Activated naive CD4-positive, alpha-beta T cell treated with anti-CD3 and anti-CD28 coated beads, Interleukin-2, amount 10 ng/mL, durations not matched to agents 7 days and 5 days (primary cell): Measurements from ENCODE around the gene C5.
"Not testable (repeated sequence)": the region's sequence is repeated elsewhere in the genome, so short reads cannot be mapped to it uniquely, and the experiment has no call there.

ENCODE experiments used
- CTCF ChIA-PET: fragments of 350-600 bp; sonication (Branson Sonifier 250); formaldehyde crosslinking; loops from one replicate; lab custom pipeline; 2021; ENCODE audit warnings: antibody characterized with exemption; lab: Charles Lee
- DNase-seq: peaks from one replicate; pipeline ENCODE4 v3.0.0-alpha.2; 2020
- H3K27ac Mint-ChIP-seq: one replicate; pipeline ENCODE4 v1.8.0; 2021; ENCODE audit warnings: mild to moderate bottlenecking, moderate library complexity, mixed read lengths
- H3K27me3 Mint-ChIP-seq: one replicate; pipeline ENCODE4 v1.8.0; 2021; ENCODE audit warnings: mild to moderate bottlenecking, mixed read lengths
- H3K36me3 Mint-ChIP-seq: one replicate; pipeline ENCODE4 v1.8.0; 2021; ENCODE audit warnings: mixed read lengths
- H3K4me1 Mint-ChIP-seq: one replicate; pipeline ENCODE4 v1.8.0; 2021; ENCODE audit warnings: mixed read lengths
- H3K4me3 Mint-ChIP-seq: one replicate; pipeline ENCODE4 v1.8.0; 2021; ENCODE audit warnings: mild to moderate bottlenecking, moderate library complexity, mixed read lengths
- H3K9me3 Mint-ChIP-seq: one replicate; pipeline ENCODE4 v1.8.0; 2021; ENCODE audit warnings: mixed read lengths

The C5 gene

GRCh38 chr9:120983259-120983837 is 66.7 kb downstream of the C5 start:
- CTCF ChIA-PET, result interaction anchor here (1.0 to 3.1 kb wide), 2 partner anchors 76 to 227 kb away, joined by 5 to 17 read pairs; no protein-coding TSS in a partner anchor
- Mint-ChIP-seq H3K4me3 (no peak overlapping the region), H3K4me1 (no peaks in the 10 kb centered on the region), H3K36me3 (no peaks in the 10 kb centered on the region), H3K9me3 (no peaks in the 10 kb centered on the region), H3K27me3 (peaks cover 13% of the 10 kb centered on the region), H3K27ac (no peak overlapping the region)
- no peak for DNase-seq

- H3K4me1 Mint-ChIP-seq, result no peaks in the 10 kb centered on the region
- CTCF ChIA-PET, result interaction anchor here (2.1 to 3.1 kb wide), 2 partner anchors 77 to 139 kb away, joined by 7 to 42 read pairs; no protein-coding TSS in a partner anchor
- no peak for DNase-seq
- no peak overlapping the region for H3K4me3 Mint-ChIP-seq
- H3K9me3 Mint-ChIP-seq, result no peaks in the 10 kb centered on the region
- H3K36me3 Mint-ChIP-seq, result no peaks in the 10 kb centered on the region
- H3K27ac Mint-ChIP-seq, result no peak overlapping the region
- H3K27me3 Mint-ChIP-seq, result peaks cover 13% of the 10 kb centered on the region
Measured at GRCh38 chr9:120982836-120983235, 67.2 kb downstream of the C5 start.

DNA sequence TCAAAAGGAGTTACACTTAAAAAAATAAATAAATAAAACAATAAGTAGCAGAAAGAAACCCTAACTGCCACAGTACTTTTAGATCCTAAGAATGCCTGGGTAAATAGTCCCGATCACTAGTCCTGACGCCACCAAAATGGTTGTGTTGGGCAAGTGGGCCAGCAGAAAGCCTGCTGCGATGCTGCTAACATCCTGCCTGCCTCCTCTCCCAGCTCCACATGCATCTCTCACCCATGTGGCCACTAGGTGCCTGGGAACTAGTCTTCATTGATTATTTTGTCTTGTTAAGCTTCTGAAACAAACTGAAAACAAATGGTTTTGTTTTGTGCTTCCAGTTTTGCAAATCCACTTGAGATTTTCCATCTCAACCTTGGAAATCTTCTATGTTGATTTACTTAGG is 69.1 kb downstream of the C5 start:
- Mint-ChIP-seq H3K9me3 (no peaks in the 10 kb centered on the region), H3K4me3 (no peak overlapping the region), H3K27ac (no peak overlapping the region), H3K4me1 (no peaks in the 10 kb centered on the region), H3K36me3 (no peaks in the 10 kb centered on the region), H3K27me3 (peaks cover 13% of the 10 kb centered on the region)
- DNase-seq, result no peak
- CTCF ChIA-PET, result interaction anchor here (0.6 to 3.1 kb wide), 31 partner anchors 9 to 1738 kb away, joined by 3 to 42 read pairs (median 4); no protein-coding TSS in a partner anchor

DNA sequence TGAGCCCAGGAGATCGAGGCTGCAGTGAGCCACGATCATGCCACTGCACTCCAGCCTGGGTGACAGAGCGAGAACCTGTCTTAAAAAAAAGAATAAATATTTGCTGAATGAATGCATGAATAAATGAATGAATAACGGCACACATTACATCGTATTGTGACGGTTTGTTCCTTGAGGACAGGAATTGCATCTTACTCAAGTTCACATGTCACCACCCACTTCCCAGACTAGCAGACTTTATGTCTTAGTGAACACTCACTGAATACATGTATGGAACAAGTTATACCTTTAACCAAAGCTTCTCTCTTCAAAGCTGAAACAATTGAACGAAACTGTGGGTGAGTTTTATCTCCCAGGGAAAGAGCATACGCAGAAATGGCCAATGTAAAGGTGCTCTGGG is 70.3 kb downstream of the C5 start:
- Mint-ChIP-seq H3K27me3 (peaks cover 13% of the 10 kb centered on the region), H3K27ac (no peak overlapping the region), H3K4me1 (peaks cover 11% of the 10 kb centered on the region)

DNA sequence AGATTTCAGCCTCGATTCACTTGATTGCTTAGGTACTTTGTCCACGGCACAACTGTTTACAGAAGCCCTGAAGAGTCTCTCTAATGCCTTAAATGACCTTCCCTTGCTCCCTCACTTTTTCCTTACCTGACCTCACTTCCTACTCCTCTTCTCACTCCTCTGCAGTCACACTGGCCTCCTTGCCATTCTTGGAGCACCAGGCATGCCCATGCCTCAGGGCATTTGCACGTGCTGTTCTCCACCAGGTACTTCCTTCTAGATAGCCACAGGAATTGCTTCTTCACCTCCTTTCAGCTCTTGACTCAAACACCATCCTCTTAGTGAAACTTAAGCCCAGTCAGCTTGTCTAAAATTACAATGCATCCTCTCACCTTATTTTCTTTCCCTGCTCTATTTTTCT is 71.1 kb downstream of the C5 start:
- CTCF ChIA-PET, result no interaction called here
- Mint-ChIP-seq H3K4me3 (no peak overlapping the region), H3K4me1 (peaks cover 17% of the 10 kb centered on the region), H3K27ac (no peak overlapping the region), H3K36me3 (no peaks in the 10 kb centered on the region), H3K9me3 (no peaks in the 10 kb centered on the region), H3K27me3 (peaks cover 13% of the 10 kb centered on the region)
- DNase-seq, result no peak

More for the DNA sequence above, 70.3 kb downstream of the C5 start:
- H3K36me3 Mint-ChIP-seq, result no peaks in the 10 kb centered on the region
- CTCF ChIA-PET, result interaction anchor here (0.8 to 3.1 kb wide), 4 partner anchors 16 to 92 kb away, joined by 4 to 42 read pairs (median 10); partner anchors contain the start of gene C5
- H3K9me3 Mint-ChIP-seq, result no peaks in the 10 kb centered on the region
- no peak overlapping the region for H3K4me3 Mint-ChIP-seq
- DNase-seq, result no peak

GRCh38 chr9:120977321-120977720 is 72.8 kb downstream of the C5 start:
- H3K36me3 Mint-ChIP-seq, result no peaks in the 10 kb centered on the region
- H3K27me3 Mint-ChIP-seq, result peaks cover 5% of the 10 kb centered on the region
- DNase-seq, result no peak
- no peaks in the 10 kb centered on the region for H3K9me3 Mint-ChIP-seq
- H3K4me3 Mint-ChIP-seq, result no peak overlapping the region
- peaks cover 17% of the 10 kb centered on the region for H3K4me1 Mint-ChIP-seq
- no peak overlapping the region for H3K27ac Mint-ChIP-seq
- CTCF ChIA-PET, result no interaction called here

DNA sequence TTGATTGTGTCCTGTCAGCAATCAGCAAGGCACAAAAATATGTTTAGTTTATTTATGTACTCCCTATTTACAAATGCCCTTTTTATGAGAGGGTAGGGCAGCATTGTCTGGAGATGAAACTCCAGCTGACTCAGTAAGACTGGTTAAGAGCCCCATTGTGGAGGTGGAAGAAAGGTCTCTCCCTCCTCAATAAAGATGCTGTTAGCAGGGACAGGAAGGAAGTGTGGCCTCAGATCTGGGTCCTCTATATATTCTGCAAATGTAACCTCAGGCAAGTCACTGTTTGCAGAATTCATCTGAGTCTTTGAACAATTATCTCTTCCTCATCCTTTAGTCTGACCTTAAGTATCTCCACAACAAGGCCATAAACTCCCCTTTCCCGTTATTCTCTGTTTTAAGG is 75.2 kb downstream of the C5 start:
- Mint-ChIP-seq H3K9me3 (no peaks in the 10 kb centered on the region), H3K27ac (no peak overlapping the region), H3K27me3 (peaks cover 5% of the 10 kb centered on the region)

DNA sequence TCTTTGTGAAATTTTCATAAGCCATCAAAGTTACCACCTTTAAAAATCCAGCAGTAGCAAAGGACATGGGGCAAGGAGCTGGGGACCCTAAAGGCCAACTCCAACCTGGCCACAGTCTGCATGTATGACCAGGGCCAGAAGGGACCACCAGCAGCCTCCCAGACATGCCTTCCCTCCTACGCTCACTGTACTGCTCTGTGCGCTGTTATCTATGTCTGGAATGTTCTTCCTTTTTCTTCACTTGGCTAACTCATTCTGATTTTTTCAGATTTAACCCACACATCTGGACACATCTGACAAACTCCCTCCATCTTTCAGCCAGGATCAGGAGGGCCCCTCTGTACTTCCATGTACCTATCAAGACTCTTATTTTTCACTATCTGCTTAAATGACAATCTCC is 75.9 kb downstream of the C5 start:
- Mint-ChIP-seq H3K9me3 (no peaks in the 10 kb centered on the region), H3K27me3 (peaks cover 5% of the 10 kb centered on the region), H3K4me1 (peaks cover 17% of the 10 kb centered on the region), H3K36me3 (no peaks in the 10 kb centered on the region), H3K27ac (no peak overlapping the region), H3K4me3 (no peak overlapping the region)
- DNase-seq, result no peak
- CTCF ChIA-PET, result no interaction called here

More for the DNA sequence above, 75.2 kb downstream of the C5 start:
- DNase-seq, result no peak
- no peak overlapping the region for H3K4me3 Mint-ChIP-seq
- CTCF ChIA-PET, result no interaction called here
- H3K4me1 Mint-ChIP-seq, result peaks cover 17% of the 10 kb centered on the region
- no peaks in the 10 kb centered on the region for H3K36me3 Mint-ChIP-seq

DNA sequence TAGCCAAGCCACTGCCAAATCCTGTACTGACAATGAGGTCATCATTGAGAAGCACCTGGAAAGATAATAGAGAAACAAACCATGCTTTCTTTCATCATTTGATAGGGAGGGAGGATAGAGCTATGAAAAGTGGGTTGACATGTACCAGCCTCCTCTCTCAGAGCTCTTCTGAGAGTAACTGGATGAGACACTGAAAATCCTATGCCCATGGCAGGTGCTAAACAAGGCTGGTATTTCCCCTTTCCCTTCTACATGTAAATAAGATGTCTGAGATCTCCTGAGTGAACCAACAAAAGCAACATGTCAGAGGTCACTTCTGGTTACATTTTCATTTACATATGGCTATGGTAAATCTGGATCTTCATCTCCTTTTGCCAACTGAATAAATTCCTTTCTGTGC is 78.1 kb downstream of the C5 start:
- Mint-ChIP-seq H3K9me3 (no peaks in the 10 kb centered on the region), H3K27ac (no peak overlapping the region), H3K27me3 (peaks cover 7% of the 10 kb centered on the region), H3K36me3 (no peaks in the 10 kb centered on the region), H3K4me1 (peaks cover 17% of the 10 kb centered on the region), H3K4me3 (no peak overlapping the region)
- CTCF ChIA-PET, result interaction anchor here (1.0 kb wide), 1 partner anchor 9 kb away, joined by 4 read pairs; no protein-coding TSS in a partner anchor
- no peak for DNase-seq

DNA sequence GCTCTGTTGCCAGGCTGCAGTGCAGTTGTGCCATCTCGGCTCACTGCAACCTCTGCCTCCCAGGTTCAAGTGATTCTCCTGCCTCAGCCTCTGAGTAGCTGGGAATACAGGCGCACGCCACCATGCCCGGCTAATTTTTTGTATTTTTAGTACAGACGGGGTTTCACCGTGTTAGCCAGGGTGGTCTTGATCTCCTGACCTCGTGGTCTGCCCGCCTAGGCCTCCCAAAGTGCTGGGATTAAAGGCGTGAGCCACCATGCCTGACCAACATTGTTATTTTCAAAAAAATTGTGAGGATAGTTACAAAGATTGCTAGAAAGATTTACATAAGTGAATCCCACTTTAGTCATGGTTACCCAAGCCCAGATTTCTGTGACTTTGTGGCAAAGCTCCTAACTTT is 78.6 kb downstream of the C5 start:
- H3K27me3 Mint-ChIP-seq, result peaks cover 11% of the 10 kb centered on the region
- peaks cover 17% of the 10 kb centered on the region for H3K4me1 Mint-ChIP-seq
- H3K36me3 Mint-ChIP-seq, H3K9me3 Mint-ChIP-seq, H3K4me3 Mint-ChIP-seq, DNase-seq, H3K27ac Mint-ChIP-seq: not testable (repeated sequence)
- CTCF ChIA-PET, result interaction anchor here (1.0 kb wide), 1 partner anchor 10 kb away, joined by 4 read pairs; no protein-coding TSS in a partner anchor

DNA sequence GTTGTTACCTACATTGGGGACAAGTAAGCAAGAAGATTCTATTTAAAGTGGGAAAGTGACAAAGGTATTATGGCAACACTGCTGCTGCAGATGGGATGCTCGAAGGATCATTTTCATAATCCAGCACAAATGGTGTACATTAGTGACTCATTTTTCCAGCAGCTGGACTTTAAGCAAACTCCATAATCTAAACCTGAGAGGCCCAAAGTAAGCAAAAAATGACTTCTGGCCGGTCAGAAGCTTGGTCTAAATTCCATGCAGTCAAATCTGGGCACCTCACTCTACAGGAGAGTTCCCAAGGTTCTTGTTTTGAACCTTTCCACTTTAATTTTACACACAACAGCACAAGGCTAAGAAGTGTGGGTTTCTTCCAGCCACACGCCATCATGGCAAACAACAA is 79.8 kb downstream of the C5 start:
- no peaks in the 10 kb centered on the region for H3K36me3 Mint-ChIP-seq
- peaks cover 13% of the 10 kb centered on the region for H3K27me3 Mint-ChIP-seq
- H3K4me3 Mint-ChIP-seq, result no peak overlapping the region
- H3K4me1 Mint-ChIP-seq, result peaks cover 11% of the 10 kb centered on the region
- H3K27ac Mint-ChIP-seq, result no peak overlapping the region
- DNase-seq, result no peak
- CTCF ChIA-PET, result interaction anchor here (0.7 to 0.8 kb wide), 2 partner anchors 11 to 101 kb away, joined by 3 to 5 read pairs; no protein-coding TSS in a partner anchor
- no peaks in the 10 kb centered on the region for H3K9me3 Mint-ChIP-seq

DNA sequence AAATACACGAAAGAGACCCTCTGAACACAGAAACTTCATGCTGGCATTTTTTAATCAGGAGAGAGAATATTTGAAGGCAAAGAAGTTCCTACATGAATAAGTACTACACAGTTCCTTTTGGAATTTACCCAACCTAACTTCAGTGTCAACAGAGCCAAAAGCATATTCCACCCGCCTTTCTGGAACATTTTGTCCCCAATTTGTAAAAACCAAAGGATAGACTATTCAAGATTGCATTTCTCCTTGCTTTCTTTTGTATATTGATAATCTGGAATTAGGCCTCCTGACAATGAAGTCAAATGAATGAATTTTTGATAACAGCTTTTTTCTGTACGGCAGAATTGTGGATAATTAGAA is 84.1 kb downstream of the C5 start:
- no peak overlapping the region for H3K27ac Mint-ChIP-seq
- H3K36me3 Mint-ChIP-seq, result no peaks in the 10 kb centered on the region
- peaks cover 17% of the 10 kb centered on the region for H3K27me3 Mint-ChIP-seq
- H3K9me3 Mint-ChIP-seq, result no peaks in the 10 kb centered on the region
- H3K4me3 Mint-ChIP-seq, result no peak overlapping the region
- CTCF ChIA-PET, result interaction anchor here (0.8 to 1.4 kb wide), 2 partner anchors 16 to 210 kb away, joined by 3 to 5 read pairs; no protein-coding TSS in a partner anchor
- no peaks in the 10 kb centered on the region for H3K4me1 Mint-ChIP-seq
- no peak for DNase-seq

- Mint-ChIP-seq H3K36me3 (no peaks in the 10 kb centered on the region), H3K4me1 (no peaks in the 10 kb centered on the region), H3K9me3 (no peaks in the 10 kb centered on the region), H3K27ac (no peak overlapping the region), H3K4me3 (no peak overlapping the region), H3K27me3 (peaks cover 17% of the 10 kb centered on the region)
- CTCF ChIA-PET, result interaction anchor here (1.2 to 1.4 kb wide), 2 partner anchors 16 to 94 kb away, joined by 3 to 5 read pairs; no protein-coding TSS in a partner anchor
- DNase-seq, result no peak
Measured at GRCh38 chr9:120965344-120966012, 84.6 kb downstream of the C5 start.

- Mint-ChIP-seq H3K27ac (no peak overlapping the region), H3K4me3 (no peak overlapping the region), H3K36me3 (peaks cover 2% of the 10 kb centered on the region), H3K9me3 (no peaks in the 10 kb centered on the region), H3K27me3 (peaks cover 15% of the 10 kb centered on the region), H3K4me1 (no peaks in the 10 kb centered on the region)
- DNase-seq, result no peak
- CTCF ChIA-PET, result interaction anchor here (2.3 kb wide), 1 partner anchor 20 kb away, joined by 7 read pairs; no protein-coding TSS in a partner anchor
Measured at GRCh38 chr9:120961936-120962335, 88.1 kb downstream of the C5 start.
